ENCODE measurements around the gene PIGT. TPM values are rescaled to one million over a fixed set of nuclear protein-coding genes. Genes with fewer than 3 reads are reported as not detected.
A peak's percentile ranks its signal among the peaks of the same experiment; 100 is the strongest.
"Not testable (repeated sequence)": the region's sequence is repeated elsewhere in the genome, so short reads cannot be mapped to it uniquely, and the experiment has no call there.

PIGT gene
- total RNA-seq, 3 donors from 2014 or later, result 88.0 to 94.8 (median 90.9) TPM

DNA sequence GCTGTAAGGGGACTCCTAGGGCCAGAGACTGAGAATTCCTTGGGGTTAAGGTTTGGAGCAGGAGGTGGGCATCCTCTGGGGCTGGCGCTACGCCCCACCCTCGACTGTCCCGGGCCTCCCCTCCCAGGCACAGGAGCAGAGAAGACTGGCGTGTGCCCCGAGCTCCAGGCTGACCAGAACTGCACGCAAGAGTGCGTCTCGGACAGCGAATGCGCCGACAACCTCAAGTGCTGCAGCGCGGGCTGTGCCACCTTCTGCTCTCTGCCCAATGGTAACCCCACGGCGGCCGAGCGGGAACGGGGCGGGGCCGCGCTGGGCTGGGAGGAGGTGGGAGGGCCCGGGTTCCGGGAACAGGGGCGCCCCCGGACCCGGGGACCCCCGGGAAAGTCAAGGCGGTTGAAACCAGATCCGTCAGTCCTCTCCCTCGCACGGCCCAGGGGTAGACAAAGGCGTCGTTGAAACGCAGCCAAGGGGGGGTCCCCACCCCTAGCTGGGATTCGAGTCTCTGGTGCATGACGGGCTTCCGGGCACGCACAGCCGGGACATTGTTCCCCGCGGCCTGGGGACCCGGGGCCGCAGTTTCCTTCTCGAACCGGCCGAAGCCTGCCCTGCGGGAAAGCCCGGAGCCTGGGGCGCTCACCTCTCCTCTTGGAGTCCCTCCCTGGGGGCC lies 54.5 kb downstream of the PIGT start:
- no peaks in the 10 kb centered on the region for H3K9me3 Mint-ChIP-seq
- ATAC-seq (peak; percentile 71 to 78), DNase-seq (no peak)
- peaks cover 35% of the 10 kb centered on the region for H3K27me3 Mint-ChIP-seq (ENCODE audit: low read depth)
- peaks cover 6% of the 10 kb centered on the region for H3K4me1 Mint-ChIP-seq (ENCODE audit: low read depth)
- H3K36me3 Mint-ChIP-seq (ENCODE audit: insufficient read depth), result no peaks in the 10 kb centered on the region
- H3K4me3 Mint-ChIP-seq, result peak overlapping the region; percentile 64

DNA sequence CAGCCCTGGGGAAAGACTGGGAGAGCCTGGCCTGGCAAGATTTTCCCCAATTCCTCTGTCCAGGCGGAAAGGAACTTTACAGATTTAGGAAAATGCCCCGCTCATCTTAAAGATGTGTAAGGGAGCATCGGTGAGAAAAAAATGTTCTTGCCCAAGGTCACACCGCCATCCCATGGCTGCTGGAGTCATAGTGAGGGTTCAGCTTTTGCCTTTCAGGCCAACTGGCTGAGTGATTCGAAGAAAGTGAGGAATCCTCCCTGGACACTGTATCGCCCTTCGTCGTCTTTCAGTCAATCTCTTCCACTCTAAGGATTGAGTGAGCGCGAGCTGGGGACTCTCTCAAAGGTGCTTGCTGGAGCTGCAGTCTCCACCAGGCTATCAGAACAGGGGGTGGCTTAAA lies 55.0 kb downstream of the PIGT start:
- DNase-seq (no peak), ATAC-seq (no peak)

DNA sequence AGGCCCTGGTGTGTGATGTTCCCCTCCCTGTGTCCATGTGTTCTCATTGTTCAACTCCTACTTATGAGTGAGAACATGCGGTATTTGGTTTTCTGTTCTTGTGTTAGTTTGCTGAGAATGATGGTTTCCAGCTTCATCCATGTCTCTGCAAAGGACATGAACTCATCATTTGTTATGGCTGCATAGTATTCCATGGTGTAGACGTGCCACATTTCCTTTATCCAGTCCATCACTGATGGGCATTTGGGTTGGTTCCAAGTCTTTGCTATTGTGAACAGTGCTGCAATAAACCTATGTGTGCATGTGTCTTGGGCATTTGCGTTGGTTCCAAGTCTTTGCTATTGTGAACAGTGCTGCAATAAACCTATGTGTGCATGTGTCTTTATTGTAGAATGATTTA lies 56.3 kb downstream of the PIGT start:
- H3K4me3 Mint-ChIP-seq; ATAC-seq; H3K36me3 Mint-ChIP-seq (ENCODE audit: insufficient read depth); DNase-seq; H3K4me1 Mint-ChIP-seq (ENCODE audit: low read depth); H3K9me3 Mint-ChIP-seq: not testable (repeated sequence)
- peaks cover 28% of the 10 kb centered on the region for H3K27me3 Mint-ChIP-seq (ENCODE audit: low read depth)

More for the DNA sequence above, 55.0 kb downstream of the PIGT start:
- no peaks in the 10 kb centered on the region for H3K36me3 Mint-ChIP-seq (ENCODE audit: insufficient read depth)
- peak overlapping the region; percentile 50 for H3K4me3 Mint-ChIP-seq
- peaks cover 34% of the 10 kb centered on the region for H3K27me3 Mint-ChIP-seq (ENCODE audit: low read depth)
- H3K4me1 Mint-ChIP-seq (ENCODE audit: low read depth), result peaks cover 6% of the 10 kb centered on the region
- no peaks in the 10 kb centered on the region for H3K9me3 Mint-ChIP-seq

Other genes starting within 250 kb of the PIGT start
- under 1 TPM in 1 of 3 donors, not detected in 2; 0.52 TPM for gene PI3, start 241.2 kb upstream of the PIGT start, total RNA-seq
- not detected for gene SEMG1, start 209.1 kb upstream of the PIGT start, total RNA-seq
- gene SEMG2, start 194.8 kb upstream of the PIGT start, total RNA-seq, result not detected
- under 1 TPM; 0.63 to 0.95 (median 0.83) TPM for gene SLPI, start 161.6 kb upstream of the PIGT start, total RNA-seq
- gene RBPJL, start 109.3 kb upstream of the PIGT start, total RNA-seq, result under 1 TPM in 2 of 3 donors, not detected in 1; 0.13 to 0.19 TPM
- under 1 TPM in 2 of 3 donors, not detected in 1; 0.11 to 0.13 TPM for gene MATN4, start 107.8 kb upstream of the PIGT start, total RNA-seq
- 100 to 1,000 TPM in 2 of 3 donors, 10 to 100 TPM in 1; 94.0 to 138 (median 102) TPM for gene SDC4, start 67.7 kb upstream of the PIGT start, total RNA-seq
- 10 to 100 TPM; 36.4 to 37.4 (median 36.6) TPM for gene SYS1, start 53.0 kb upstream of the PIGT start, total RNA-seq
- not detected for gene TP53TG5, start 37.8 kb upstream of the PIGT start, total RNA-seq
- 10 to 100 TPM in 2 of 3 donors, 1 to 10 TPM in 1; 9.7 to 13.3 (median 12.5) TPM for gene DBNDD2, start 7.9 kb upstream of the PIGT start, total RNA-seq
- under 1 TPM; 0.34 to 0.76 (median 0.53) TPM for gene WFDC2, start 53.6 kb downstream of the PIGT start, total RNA-seq
- gene SPINT3, start 99.5 kb downstream of the PIGT start, total RNA-seq, result not detected
- not detected for gene WFDC6, start 123.3 kb downstream of the PIGT start, total RNA-seq
- not detected for gene EPPIN, start 131.3 kb downstream of the PIGT start, total RNA-seq
- not detected for gene WFDC8, start 163.1 kb downstream of the PIGT start, total RNA-seq
- gene WFDC10A, start 213.6 kb downstream of the PIGT start, total RNA-seq, result not detected
- not detected for gene WFDC9, start 215.1 kb downstream of the PIGT start, total RNA-seq